SK-N-SH (cell line): Measurements from ENCODE around the gene RASAL2. TPM values are rescaled to one million over a fixed set of nuclear protein-coding genes. Genes with fewer than 3 reads are reported as not detected.

ENCODE experiments used
- CTCF ChIA-PET: fragments of 300-600, 350-600 bp; formaldehyde crosslinking; extraction: SDS; loops from one replicate; lab custom pipeline; 2021; lab: Yijun Ruan, JAX
- POLR2A ChIA-PET: fragments of 350-600 bp; sonication (Branson Sonifier 250); formaldehyde crosslinking; extraction: SDS; loops from one replicate; lab custom pipeline; 2020; ENCODE audit warnings: antibody characterized with exemption, inconsistent platforms; lab: Yijun Ruan, JAX
- DNase-seq: peaks from one replicate; pipeline ENCODE4 v3.0.0; 2012
- H2AFZ ChIP-seq: fragments of 200-600 bp; sonication (generic); 2 replicates; pipeline ENCODE4 v1.8.1; 2016; ENCODE audit warnings: antibody characterized with exemption, mild to moderate bottlenecking, low read depth
- H3F3A ChIP-seq: fragments of 200-600 bp; sonication (generic); replicated peaks from 2 replicates; pipeline ENCODE3; 2016; ENCODE audit warnings: antibody characterized with exemption, mild to moderate bottlenecking; ENCODE audit not compliant: insufficient read depth
- H3K27ac ChIP-seq, 2 experiments: fragments of 200-500 bp in 1 of 2; fragments of 200-600 bp in 1 of 2; sonication (Bioruptor generic) in 1 of 2; sonication (generic), shearing (Covaris generic) in 1 of 2; 2 replicates each; pipeline versions ENCODE4 v1.5.1 to v1.6.1; 2014 to 2016; ENCODE audit warnings: low read depth in 2 of 2, inconsistent platforms in 1 of 2, low read length in 1 of 2, mild to moderate bottlenecking in 1 of 2, mixed read lengths in 1 of 2
- H3K27me3 ChIP-seq: fragments of 200-600 bp; sonication (generic), shearing (Covaris generic); 2 replicates; pipeline ENCODE4 v1.6.1; 2016; ENCODE audit warnings: mixed run types; ENCODE audit not compliant: insufficient read depth
- H3K36me3 ChIP-seq, 2 experiments: fragments of 200-500 bp in 1 of 2; fragments of 200-600 bp in 1 of 2; sonication (Bioruptor generic) in 1 of 2; sonication (generic) in 1 of 2; replicated peaks in 1 of 2; 2 replicates each; pipeline versions ENCODE3 to v1.5.1; 2014 to 2016; ENCODE audit warnings: low read length in 1 of 2, mild to moderate bottlenecking in 1 of 2; ENCODE audit not compliant: insufficient read depth in 2 of 2, control insufficient read depth in 1 of 2
- H3K4me1 ChIP-seq, 2 experiments: fragments of 200-500 bp in 1 of 2; fragments of 200-600 bp in 1 of 2; sonication (Bioruptor generic) in 1 of 2; sonication (generic), shearing (Covaris generic) in 1 of 2; 2 replicates each; pipeline versions ENCODE4 v1.5.1 to v1.6.1; 2014 to 2016; ENCODE audit warnings: low read depth in 1 of 2, low read length in 1 of 2, mixed run types in 1 of 2; ENCODE audit not compliant: insufficient read depth in 2 of 2, control insufficient read depth in 1 of 2
- H3K4me2 ChIP-seq: fragments of 200-600 bp; sonication (generic), shearing (Covaris generic); 2 replicates; pipeline ENCODE4 v1.6.1; 2017; ENCODE audit warnings: mixed run types
- H3K4me3 ChIP-seq, 2 experiments: fragments of 200-500 bp in 1 of 2; fragments of 200-600 bp in 1 of 2; sonication (Bioruptor generic) in 1 of 2; sonication (generic), shearing (Covaris generic) in 1 of 2; 2 replicates each; pipeline versions ENCODE4 v1.5.1 to v1.8.1; 2014 to 2016; ENCODE audit warnings: low read depth in 2 of 2, inconsistent platforms in 1 of 2, low read length in 1 of 2, mild to moderate bottlenecking in 1 of 2, mixed read lengths in 1 of 2, moderate library complexity in 1 of 2
- H3K79me2 ChIP-seq: fragments of 200-600 bp; sonication (generic); 2 replicates; pipeline ENCODE4 v1.8.1; 2017; ENCODE audit warnings: mild to moderate bottlenecking; ENCODE audit not compliant: insufficient read depth
- H3K9ac ChIP-seq: fragments of 200-600 bp; sonication (generic); 2 replicates; pipeline ENCODE4 v1.6.1; 2017; ENCODE audit warnings: mixed run types
- H3K9me2 ChIP-seq: fragments of 200-600 bp; sonication (generic); 2 replicates; pipeline ENCODE4 v1.6.1; 2017; ENCODE audit warnings: mixed run types
- H3K9me3 ChIP-seq: fragments of 200-600 bp; sonication (generic); 2 replicates; pipeline ENCODE4 v1.6.1; 2017; ENCODE audit warnings: mixed run types, mild to moderate bottlenecking, moderate library complexity
- H4K20me1 ChIP-seq: fragments of 200-600 bp; sonication (generic); 2 replicates; pipeline ENCODE4 v1.6.1; 2017; ENCODE audit warnings: mild to moderate bottlenecking, mixed run types; ENCODE audit not compliant: insufficient read depth
- CHD2 ChIP-seq: fragments of 150-350 bp; IDR thresholded peaks from 2 replicates; pipeline ENCODE4 v1.6.1; 2018; ENCODE audit warnings: low read length; ENCODE audit not compliant: partially characterized antibody
- ELF1 ChIP-seq: IDR thresholded peaks from 2 replicates; pipeline ENCODE4 v1.4.0; 2012
- EP300 ChIP-seq, 2 experiments: IDR thresholded peaks; 2 replicates each; pipeline versions ENCODE4 v1.4.0 to v1.6.1; 2012; ENCODE audit warnings: borderline replicate concordance in 1 of 2, low read depth in 1 of 2, low read length in 1 of 2
- EZH2phosphoT487 ChIP-seq: fragments of 200-600 bp; sonication (generic); IDR thresholded peaks from 2 replicates; pipeline ENCODE4 v1.6.1; 2017; ENCODE audit warnings: low read depth, mixed run types, mild to moderate bottlenecking, antibody characterized with exemption, moderate library complexity, borderline replicate concordance
- FOSL2 ChIP-seq: IDR thresholded peaks from 2 replicates; pipeline ENCODE4 v1.4.0; 2012; ENCODE audit warnings: low read depth, mild to moderate bottlenecking, moderate library complexity, borderline replicate concordance
- FOXJ3 ChIP-seq: sonication (generic); formaldehyde crosslinking; IDR thresholded peaks from 2 replicates; pipeline ENCODE4 v1.5.1; 2020; ENCODE audit warnings: mild to moderate bottlenecking, missing genetic modification reagents
- FOXM1 ChIP-seq: IDR thresholded peaks from 2 replicates; pipeline ENCODE4 v1.4.0; 2012; ENCODE audit warnings: low read depth, mild to moderate bottlenecking
- GATA2 ChIP-seq: sonication (generic); formaldehyde crosslinking; IDR thresholded peaks from 2 replicates; pipeline ENCODE4 v1.5.0; 2020; ENCODE audit warnings: mild to moderate bottlenecking, missing genetic modification reagents
- IRF3 ChIP-seq: fragments of 150-350 bp; IDR thresholded peaks from 2 replicates; pipeline ENCODE4 v1.6.1; 2016; ENCODE audit warnings: mild to moderate bottlenecking, low read depth, low read length
- MEF2A ChIP-seq: IDR thresholded peaks from 2 replicates; pipeline ENCODE4 v1.4.0; 2012; ENCODE audit warnings: low read depth, borderline replicate concordance
- MXI1 ChIP-seq: IDR thresholded peaks from 2 replicates; pipeline ENCODE4 v1.6.1; 2012; ENCODE audit warnings: mild to moderate bottlenecking, low read depth, low read length, improper control_type of control experiment
- NFIC ChIP-seq: IDR thresholded peaks from 2 replicates; pipeline ENCODE4 v1.4.0; 2012; ENCODE audit warnings: borderline replicate concordance
- NRF1 ChIP-seq: IDR thresholded peaks from 2 replicates; pipeline ENCODE4 v1.6.1; 2012; ENCODE audit warnings: low read depth, mild to moderate bottlenecking, low read length
- RAD21 ChIP-seq: IDR thresholded peaks from 2 replicates; pipeline ENCODE4 v1.6.1; 2012; ENCODE audit warnings: mild to moderate bottlenecking, low read length
- RCOR1 ChIP-seq: fragments of 150-350 bp; IDR thresholded peaks from 2 replicates; pipeline ENCODE4 v1.6.1; 2017; ENCODE audit warnings: antibody characterized with exemption, low read length
- RXRA ChIP-seq: IDR thresholded peaks from 2 replicates; pipeline ENCODE4 v1.4.0; 2012; ENCODE audit warnings: low read depth, mild to moderate bottlenecking, borderline replicate concordance
- TEAD4 ChIP-seq: IDR thresholded peaks from 2 replicates; pipeline ENCODE4 v1.4.0; 2012; ENCODE audit warnings: mild to moderate bottlenecking, borderline replicate concordance; ENCODE audit not compliant: insufficient read depth
- USF1 ChIP-seq: IDR thresholded peaks from 2 replicates; pipeline ENCODE4 v1.4.0; 2012; ENCODE audit warnings: low read depth, borderline replicate concordance
- USF2 ChIP-seq: fragments of 150-350 bp; IDR thresholded peaks from 2 replicates; pipeline ENCODE4 v1.6.1; 2017; ENCODE audit warnings: antibody characterized with exemption, low read length, low read depth, borderline replicate concordance
- YY1 ChIP-seq: IDR thresholded peaks from 2 replicates; pipeline ENCODE4 v1.4.0; 2012; ENCODE audit warnings: low read depth, mild to moderate bottlenecking
- ZBTB33 ChIP-seq: IDR thresholded peaks from 2 replicates; pipeline ENCODE4 v1.4.0; 2012; ENCODE audit warnings: low read depth, borderline replicate concordance
- WGBS: methylation state at CpG from one replicate; pipeline ENCODE4 v1.1.6; 2017; ENCODE audit warnings: low lambda C conversion rate; 5-methylcytosine and 5-hydroxymethylcytosine counted together
- polyA plus RNA-seq, 3 experiments: library from polyadenylated mRNA; depleted of rRNA; stranded (reverse); fragments of >200 nt; gene quantifications; 2 replicates each; pipeline ENCODE4 v1.2.3, GENCODE V29; 2012

Gene RASAL2
- polyA plus RNA-seq, 1 of the 3 experiments (the other 2 are of a cell fraction) = 6.9 TPM

- Histone ChIP-seq H3K4me2 (peak overlapping the region; percentile 59), H3K4me1 (no peaks in the 10 kb centered on the region; a peak in 1 of 4 replicates), H3K9ac (no peak overlapping the region), H3K9me3 (no peaks in the 10 kb centered on the region), H3K9me2 (no peaks in the 10 kb centered on the region), H3K27me3 (no peaks in the 10 kb centered on the region), H3F3A (peaks cover 3% of the 10 kb centered on the region), H3K79me2 (no peaks in the 10 kb centered on the region; the same call in 1 of the 2 replicates), H3K4me3 (0 out of 4 replicates have a peak overlapping the region, but pooled peaks of 1 of the 2 experiments have one; percentile 34), H4K20me1 (no peaks in the 10 kb centered on the region), H3K27ac (peak overlapping the region in 1 of 2 experiments; percentile 22; a peak in 1 of 4 replicates), H2AFZ (0 out of 2 replicates have a peak overlapping the region, but pooled peaks have one; percentile 24)
- 51% methylated on average over 6 of the region's 6 CpGs for WGBS
- DNase-seq = no peak
- CTCF ChIA-PET = interaction anchor here (0.7 to 1.3 kb wide), 3 partner anchors 18 to 59 kb away, joined by 3 to 4 read pairs (median 3); no protein-coding TSS in a partner anchor
- POLR2A ChIA-PET = no interaction called here
- TF ChIP-seq FOXM1 (no peak), YY1 (no peak), GATA2 (CRISPR knock-in tag) (no peak), CHD2 (no peak), EZH2phosphoT487 (no peak)
- TF ChIP-seq, all 33 proteins: peak for 0
- H3K36me3 ChIP-seq = no peaks in the 10 kb centered on the region
Measured at GRCh38 chr1:178371235-178371634, 277.3 kb downstream of the RASAL2 start.

- H3K9me3 ChIP-seq = no peaks in the 10 kb centered on the region
- POLR2A ChIA-PET = no interaction called here
- peaks cover 3% of the 10 kb centered on the region for H3F3A ChIP-seq
- H3K36me3 ChIP-seq = no peaks in the 10 kb centered on the region
- H4K20me1 ChIP-seq = no peaks in the 10 kb centered on the region
- no peak for DNase-seq
- TF ChIP-seq FOXJ3 (CRISPR knock-in tag) (no peak), RXRA (no peak), EZH2phosphoT487 (no peak), FOSL2 (no peak), ZBTB33 (no peak), NFIC (no peak), IRF3 (no peak), MEF2A (no peak), USF1 (no peak), EP300 (IDR thresholded peaks at IDR 0.05; ENCODE audit: borderline replicate concordance in 1 of 2, low read depth in 1 of 2, low read length in 1 of 2) (no peak), RCOR1 (no peak), NRF1 (no peak), YY1 (no peak), GATA2 (CRISPR knock-in tag) (no peak), RAD21 (no peak), USF2 (no peak), ELF1 (no peak), MXI1 (no peak), TEAD4 (no peak), FOXM1 (no peak)
- TF ChIP-seq, all 33 proteins: peak for 0
- 67% methylated on average over 4 of the region's 4 CpGs for WGBS
- Histone ChIP-seq H3K4me1 (no peaks in the 10 kb centered on the region; a peak in 1 of 4 replicates), H3K9ac (no peak overlapping the region), H3K4me2 (peak overlapping the region; percentile 59), H3K27ac (peak overlapping the region in 1 of 2 experiments; percentile 22; a peak in 1 of 4 replicates), H2AFZ (no peak overlapping the region; the same call in 1 of the 2 replicates), H3K79me2 (no peaks in the 10 kb centered on the region; the same call in 1 of the 2 replicates), H3K9me2 (no peaks in the 10 kb centered on the region), H3K4me3 (0 out of 4 replicates have a peak overlapping the region, but pooled peaks of 1 of the 2 experiments have one; percentile 34), H3K27me3 (no peaks in the 10 kb centered on the region)
- CTCF ChIA-PET = interaction anchor here (1.0 kb wide), 1 partner anchor 631 kb away, joined by 4 read pairs; no protein-coding TSS in a partner anchor
Measured at GRCh38 chr1:178371933-178372388, 278.1 kb downstream of the RASAL2 start.
